Measurements from ENCODE around the gene ZNF467. TPM values are rescaled to one million over a fixed set of nuclear protein-coding genes. Genes with fewer than 3 reads are reported as not detected.

The ZNF467 gene
- total RNA-seq, 2 donors from 2014 or later, result 0.37 to 0.53 TPM

GRCh38 chr7:149733924-149734790, 39.2 kb downstream of the ZNF467 start:
- H3K4me3 Mint-ChIP-seq, result no peak overlapping the region
- H3K36me3 Mint-ChIP-seq (ENCODE audit: insufficient read depth in 2 of 2), result no peaks in the 10 kb centered on the region
- ATAC-seq (replicated peaks in 1 of 2) (no peak), DNase-seq (no peak)
- H3K27me3 Mint-ChIP-seq (ENCODE audit: low read depth), result peaks cover 24% of the 10 kb centered on the region
- no peaks in the 10 kb centered on the region for H3K4me1 Mint-ChIP-seq (ENCODE audit: low read depth)
- H3K27ac Mint-ChIP-seq, result no peak overlapping the region
- H3K9me3 Mint-ChIP-seq, result no peaks in the 10 kb centered on the region

- peaks cover 16% of the 10 kb centered on the region for H3K27me3 Mint-ChIP-seq (ENCODE audit: low read depth)
- H3K4me1 Mint-ChIP-seq (ENCODE audit: low read depth), result no peaks in the 10 kb centered on the region
- no peaks in the 10 kb centered on the region for H3K36me3 Mint-ChIP-seq (ENCODE audit: insufficient read depth in 2 of 2)
- H3K9me3 Mint-ChIP-seq, result no peaks in the 10 kb centered on the region
- no peak overlapping the region for H3K4me3 Mint-ChIP-seq
- no peak for ATAC-seq (replicated peaks in 1 of 2)
- DNase-seq, result no peak
- no peak overlapping the region for H3K27ac Mint-ChIP-seq
Measured at GRCh38 chr7:149733131-149733923, 40.1 kb downstream of the ZNF467 start.

- ATAC-seq (replicated peaks in 1 of 2), result no peak
- DNase-seq, result no peak
- H3K27ac Mint-ChIP-seq, result no peak overlapping the region
- H3K4me1 Mint-ChIP-seq (ENCODE audit: low read depth), result no peaks in the 10 kb centered on the region
- no peaks in the 10 kb centered on the region for H3K9me3 Mint-ChIP-seq
- peaks cover 12% of the 10 kb centered on the region for H3K27me3 Mint-ChIP-seq (ENCODE audit: low read depth)
- no peaks in the 10 kb centered on the region for H3K36me3 Mint-ChIP-seq (ENCODE audit: insufficient read depth in 2 of 2)
- H3K4me3 Mint-ChIP-seq, result no peak overlapping the region
Measured at GRCh38 chr7:149732611-149733010, 40.8 kb downstream of the ZNF467 start.

- Mint-ChIP-seq H3K4me3 (no peak overlapping the region), H3K36me3 (ENCODE audit: insufficient read depth in 2 of 2) (no peaks in the 10 kb centered on the region), H3K4me1 (ENCODE audit: low read depth) (no peaks in the 10 kb centered on the region), H3K27ac (no peak overlapping the region), H3K9me3 (no peaks in the 10 kb centered on the region), H3K27me3 (ENCODE audit: low read depth) (peaks cover 9% of the 10 kb centered on the region)
- ATAC-seq (replicated peaks in 1 of 2) (no peak), DNase-seq (no peak)
Measured at GRCh38 chr7:149732111-149732561, 41.3 kb downstream of the ZNF467 start.

- Mint-ChIP-seq H3K27me3 (ENCODE audit: low read depth) (peaks cover 5% of the 10 kb centered on the region), H3K27ac (no peak overlapping the region), H3K36me3 (ENCODE audit: insufficient read depth in 2 of 2) (no peaks in the 10 kb centered on the region), H3K4me3 (no peak overlapping the region), H3K4me1 (ENCODE audit: low read depth) (no peaks in the 10 kb centered on the region), H3K9me3 (no peaks in the 10 kb centered on the region)
- ATAC-seq (replicated peaks in 1 of 2) (no peak), DNase-seq (no peak)
Measured at GRCh38 chr7:149731207-149731955, 42.0 kb downstream of the ZNF467 start.

- H3K4me1 Mint-ChIP-seq (ENCODE audit: low read depth), result no peaks in the 10 kb centered on the region
- H3K4me3 Mint-ChIP-seq, result no peak overlapping the region
- DNase-seq, result no peak
Measured at GRCh38 chr7:149729983-149730801, 43.2 kb downstream of the ZNF467 start.

GRCh38 chr7:149729586-149729982, 43.8 kb downstream of the ZNF467 start:
- Mint-ChIP-seq H3K9me3 (no peaks in the 10 kb centered on the region), H3K27me3 (ENCODE audit: low read depth) (no peaks in the 10 kb centered on the region), H3K27ac (no peak overlapping the region), H3K4me3 (no peak overlapping the region), H3K4me1 (ENCODE audit: low read depth) (no peaks in the 10 kb centered on the region), H3K36me3 (ENCODE audit: insufficient read depth in 2 of 2) (no peaks in the 10 kb centered on the region)
- ATAC-seq (replicated peaks in 1 of 2), result no peak
- no peak for DNase-seq

More at GRCh38 chr7:149729983-149730801, 43.2 kb downstream of the ZNF467 start:
- ATAC-seq (replicated peaks in 1 of 2), result no peak
- H3K36me3 Mint-ChIP-seq (ENCODE audit: insufficient read depth in 2 of 2), result no peaks in the 10 kb centered on the region
- H3K9me3 Mint-ChIP-seq, result no peaks in the 10 kb centered on the region
- H3K27me3 Mint-ChIP-seq (ENCODE audit: low read depth), result no peaks in the 10 kb centered on the region
- H3K27ac Mint-ChIP-seq, result no peak overlapping the region

- H3K9me3 Mint-ChIP-seq, result no peaks in the 10 kb centered on the region
- ATAC-seq (replicated peaks in 1 of 2) (no peak), DNase-seq (no peak)
- no peaks in the 10 kb centered on the region for H3K27me3 Mint-ChIP-seq (ENCODE audit: low read depth)
- H3K27ac Mint-ChIP-seq, result no peak overlapping the region
- H3K4me3 Mint-ChIP-seq, result no peak overlapping the region
- H3K4me1 Mint-ChIP-seq (ENCODE audit: low read depth), result no peaks in the 10 kb centered on the region
- H3K36me3 Mint-ChIP-seq (ENCODE audit: insufficient read depth in 2 of 2), result no peaks in the 10 kb centered on the region
Measured at GRCh38 chr7:149728491-149729375, 44.7 kb downstream of the ZNF467 start.

GRCh38 chr7:149727899-149728476, 45.4 kb downstream of the ZNF467 start:
- DNase-seq (no peak), ATAC-seq (replicated peaks in 1 of 2) (peak in 1 of 2 donors; percentile 32)
- Mint-ChIP-seq H3K27ac (no peak overlapping the region), H3K9me3 (no peaks in the 10 kb centered on the region), H3K4me3 (no peak overlapping the region), H3K27me3 (ENCODE audit: low read depth) (no peaks in the 10 kb centered on the region), H3K36me3 (ENCODE audit: insufficient read depth in 2 of 2) (no peaks in the 10 kb centered on the region), H3K4me1 (ENCODE audit: low read depth) (no peaks in the 10 kb centered on the region)

- no peak overlapping the region for H3K4me3 Mint-ChIP-seq
- H3K36me3 Mint-ChIP-seq (ENCODE audit: insufficient read depth in 2 of 2), result no peaks in the 10 kb centered on the region
- ATAC-seq (replicated peaks in 1 of 2), result no peak
- no peaks in the 10 kb centered on the region for H3K27me3 Mint-ChIP-seq (ENCODE audit: low read depth)
- no peak overlapping the region for H3K27ac Mint-ChIP-seq
- DNase-seq, result no peak
- no peaks in the 10 kb centered on the region for H3K4me1 Mint-ChIP-seq (ENCODE audit: low read depth)
- H3K9me3 Mint-ChIP-seq, result no peaks in the 10 kb centered on the region
Measured at GRCh38 chr7:149727053-149727898, 46.1 kb downstream of the ZNF467 start.

GRCh38 chr7:149725916-149726315, 47.5 kb downstream of the ZNF467 start:
- H3K27me3 Mint-ChIP-seq (ENCODE audit: low read depth), result no peaks in the 10 kb centered on the region
- no peaks in the 10 kb centered on the region for H3K36me3 Mint-ChIP-seq (ENCODE audit: insufficient read depth in 2 of 2)
- H3K27ac Mint-ChIP-seq, result no peak overlapping the region
- no peaks in the 10 kb centered on the region for H3K9me3 Mint-ChIP-seq
- ATAC-seq (replicated peaks in 1 of 2), result no peak
- DNase-seq, result no peak
- no peaks in the 10 kb centered on the region for H3K4me1 Mint-ChIP-seq (ENCODE audit: low read depth)
- no peak overlapping the region for H3K4me3 Mint-ChIP-seq
